Suppressor macrophage (primary cell): Measurements from ENCODE around the gene GPS2.
"Not testable (repeated sequence)": the region's sequence is repeated elsewhere in the genome, so short reads cannot be mapped to it uniquely, and the experiment has no call there.

ENCODE experiments used
- DNase-seq, 4 experiments: peaks; one replicate each; pipeline ENCODE4 v3.0.0-alpha.2; 2020 to 2022

The GPS2 gene

GRCh38 chr17:7336240-7337175 is 21.3 kb upstream of the GPS2 start, which contains the start of gene ACAP1:
Gene ACAP1, plus strand, starts transcription at chr17:7336529. Its CDS starts 206 bp downstream, at chr17:7336735.
- DNase-seq = peak in 3 of 4 experiments; percentile 22 to 71 (median 57)

DNA sequence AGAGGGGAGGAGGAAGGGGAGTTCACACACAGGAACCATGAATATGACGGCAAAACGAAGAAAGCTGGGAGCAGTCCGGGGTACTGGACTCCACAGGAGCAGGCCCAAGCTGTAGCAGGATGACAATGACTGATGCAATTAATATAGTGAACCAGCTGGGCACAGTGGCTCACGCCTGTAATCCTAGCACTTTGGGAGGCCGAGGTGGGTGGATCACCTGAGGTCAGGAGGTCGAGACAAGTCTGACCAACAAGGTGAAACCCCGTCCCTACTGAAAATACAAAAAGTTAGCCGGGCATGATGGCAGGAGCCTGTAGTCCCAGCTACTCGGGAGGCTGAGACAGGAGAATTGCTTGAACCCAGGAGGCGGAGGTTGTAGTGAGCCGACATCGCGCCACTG is 20.6 kb upstream of the GPS2 start:
- DNase-seq = not testable (repeated sequence)

- no peak for DNase-seq
Measured at GRCh38 chr17:7334938-7335538, 19.9 kb upstream of the GPS2 start.

DNA sequence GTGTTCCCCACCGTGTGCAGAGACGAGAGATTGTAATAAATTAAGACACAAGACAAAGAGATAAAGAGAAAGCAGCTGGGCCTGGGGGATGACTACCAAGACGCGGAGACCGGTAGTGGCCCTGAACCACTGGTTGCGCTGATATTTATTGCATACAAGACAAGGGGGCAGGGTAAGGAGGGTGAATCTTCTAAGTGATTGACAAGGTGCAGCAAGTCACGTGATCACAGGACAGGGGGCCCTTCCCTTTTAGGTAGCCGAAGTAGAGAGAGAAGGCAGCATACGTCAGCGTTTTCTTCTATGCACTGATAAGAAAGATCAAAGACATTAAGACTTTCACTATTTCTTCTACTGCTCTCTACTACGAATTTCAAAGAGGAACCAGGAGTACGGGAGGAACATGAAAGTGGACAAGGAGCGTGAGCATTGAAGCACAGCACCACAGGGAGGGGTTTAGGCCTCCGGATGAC is 17.5 kb upstream of the GPS2 start:
- not testable (repeated sequence) for DNase-seq

DNA sequence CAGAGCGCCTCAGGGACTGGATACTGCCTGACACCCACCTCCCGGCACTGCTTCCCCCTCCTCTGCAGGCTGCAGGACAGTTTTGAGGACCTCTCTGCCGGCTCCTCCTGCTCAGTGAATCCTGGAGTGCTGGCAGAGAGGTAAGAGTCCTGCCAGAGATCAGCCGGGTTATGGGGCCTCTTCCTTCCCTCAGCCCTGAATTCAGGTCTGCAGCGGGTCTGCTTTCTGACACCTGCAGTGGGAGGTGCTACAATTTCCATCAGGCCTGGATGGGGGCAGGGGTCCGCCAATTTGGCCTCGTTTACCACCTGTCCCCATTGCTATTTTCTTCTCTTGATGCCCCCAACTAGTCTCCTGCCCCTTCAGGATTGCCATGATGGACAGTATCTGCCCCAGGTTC is 17.0 kb upstream of the GPS2 start:
- DNase-seq = no peak

GRCh38 chr17:7330638-7331015 is 15.5 kb upstream of the GPS2 start:
- no peak for DNase-seq

DNA sequence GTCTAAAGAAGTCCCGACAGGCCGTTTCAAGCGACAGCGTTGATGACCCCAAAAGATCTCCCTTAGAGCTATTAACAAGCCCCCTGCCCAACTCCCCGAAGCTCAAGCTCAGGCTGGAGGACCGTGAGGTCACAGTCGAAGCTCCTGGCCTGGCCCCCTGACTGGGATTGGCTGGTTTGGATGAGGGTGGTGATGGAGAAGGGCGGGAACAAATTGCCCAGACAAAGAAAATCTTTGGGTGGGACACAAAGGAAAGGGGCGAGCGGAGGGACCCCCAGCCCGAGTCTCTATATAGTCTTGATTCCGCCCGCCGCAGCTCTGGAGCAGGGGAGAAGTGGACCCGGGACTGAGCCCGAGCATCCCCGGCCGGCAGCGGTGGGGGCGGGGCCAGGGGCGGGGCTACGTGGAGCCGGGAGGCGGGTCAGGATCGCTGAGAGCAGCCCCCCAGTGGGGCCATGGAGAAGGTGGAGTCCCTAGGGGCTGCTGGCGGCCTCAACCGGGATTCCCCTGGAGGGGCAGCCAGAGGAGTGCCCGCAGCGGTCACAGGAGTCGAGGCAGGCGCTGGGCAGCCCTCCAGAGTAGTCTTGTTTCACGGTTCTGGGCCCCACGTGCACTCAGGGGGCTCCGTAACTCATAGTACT is 15.0 kb upstream of the GPS2 start:
- DNase-seq = peak; percentile 65 to 85 (median 78)

DNA sequence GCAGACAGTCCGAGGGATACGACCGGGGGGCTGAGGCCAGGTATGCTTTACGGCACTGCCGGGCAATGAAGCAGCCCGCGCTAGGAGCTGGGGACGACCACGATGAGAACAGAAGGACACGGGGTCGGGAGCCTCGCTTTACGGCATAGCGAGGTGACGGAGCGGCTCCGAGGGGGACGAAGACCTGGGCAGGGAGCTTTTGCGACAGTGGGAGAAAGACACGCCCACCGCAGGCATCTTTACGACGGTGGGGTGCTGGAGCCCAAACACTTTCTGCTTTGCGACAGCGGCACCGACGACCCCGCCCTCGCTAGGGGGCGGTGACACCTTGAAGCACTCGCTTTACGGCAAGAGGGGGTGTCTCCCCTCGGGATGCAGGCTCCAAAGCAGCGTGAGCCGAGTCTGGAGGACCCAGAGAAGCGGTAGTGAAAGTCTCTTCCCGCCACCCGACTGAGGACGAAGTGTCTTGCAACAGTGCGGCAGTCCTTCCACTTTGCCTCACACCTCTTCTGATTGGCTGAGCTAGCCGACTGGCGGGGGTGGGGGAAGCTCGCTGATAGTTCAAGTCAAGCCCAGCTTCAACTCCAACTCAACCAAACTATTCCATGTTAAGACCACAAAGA is 14.3 kb upstream of the GPS2 start:
- peak; percentile 98 to 100 (median 100) for DNase-seq

GRCh38 chr17:7328840-7329373 is 13.7 kb upstream of the GPS2 start, which contains the start of gene NEURL4:
Gene NEURL4, minus strand, starts transcription at chr17:7329335. Its CDS starts 23 bp downstream, at chr17:7329312.
- DNase-seq = no peak

DNA sequence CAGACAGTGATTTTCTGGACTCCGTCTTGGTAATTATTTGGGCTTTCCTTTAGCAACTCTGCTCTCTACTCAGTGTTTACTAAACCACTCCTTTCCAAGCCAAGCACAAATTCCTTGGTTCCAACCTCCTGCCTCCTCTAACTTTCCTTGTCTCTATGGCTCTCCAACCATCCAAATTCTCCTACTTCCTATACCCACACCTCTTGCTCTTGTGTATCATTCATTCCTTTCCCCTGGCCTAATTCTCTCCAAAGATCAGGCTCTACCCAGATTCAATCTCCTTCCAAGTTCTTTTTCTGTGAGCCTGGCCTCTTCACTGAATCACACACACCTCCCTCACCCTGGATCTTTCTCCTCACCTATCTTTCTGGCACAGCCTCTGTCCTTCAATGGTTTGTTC is 12.8 kb upstream of the GPS2 start:
- DNase-seq = no peak

GRCh38 chr17:7327501-7327900 is 12.3 kb upstream of the GPS2 start:
- DNase-seq = no peak

DNA sequence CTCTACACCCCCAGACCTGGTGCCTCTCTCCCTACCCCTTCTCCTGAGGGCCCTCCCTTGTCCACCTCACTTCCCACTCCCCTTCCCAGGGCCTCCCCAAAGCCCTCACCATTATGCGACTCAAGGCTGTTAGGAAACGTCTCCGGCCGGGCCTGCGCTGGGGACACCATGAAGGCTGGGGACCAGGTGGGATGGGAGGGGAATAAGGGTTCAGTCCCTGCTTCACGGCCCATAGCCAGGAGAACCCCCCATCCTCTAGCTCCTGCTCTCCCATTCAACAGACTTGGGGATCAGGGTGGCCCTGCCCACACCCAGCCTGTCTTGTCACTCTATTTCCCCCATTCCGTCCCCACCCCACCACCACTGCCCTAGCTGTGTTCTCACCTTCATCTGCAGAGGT is 11.9 kb upstream of the GPS2 start:
- no peak for DNase-seq

DNA sequence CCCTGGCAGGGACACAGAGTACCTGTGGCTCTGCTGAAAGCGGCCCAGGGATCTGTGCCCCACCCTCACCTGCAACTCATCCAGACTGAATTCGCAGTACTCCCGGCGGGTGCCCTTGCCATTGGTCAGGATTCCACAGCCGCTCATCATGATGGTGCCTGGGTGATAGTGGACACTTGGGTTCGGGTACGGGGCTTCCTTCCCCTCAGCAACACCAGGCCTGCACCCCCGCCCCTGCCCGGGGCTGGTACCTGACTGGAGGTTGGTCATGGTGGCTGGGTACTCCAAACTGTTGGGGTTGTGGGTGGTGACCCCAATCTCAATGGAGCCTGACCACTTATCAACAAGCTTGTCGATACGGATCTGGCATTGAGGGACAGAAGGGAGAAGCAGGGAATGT is 11.0 kb upstream of the GPS2 start:
- DNase-seq = no peak

DNA sequence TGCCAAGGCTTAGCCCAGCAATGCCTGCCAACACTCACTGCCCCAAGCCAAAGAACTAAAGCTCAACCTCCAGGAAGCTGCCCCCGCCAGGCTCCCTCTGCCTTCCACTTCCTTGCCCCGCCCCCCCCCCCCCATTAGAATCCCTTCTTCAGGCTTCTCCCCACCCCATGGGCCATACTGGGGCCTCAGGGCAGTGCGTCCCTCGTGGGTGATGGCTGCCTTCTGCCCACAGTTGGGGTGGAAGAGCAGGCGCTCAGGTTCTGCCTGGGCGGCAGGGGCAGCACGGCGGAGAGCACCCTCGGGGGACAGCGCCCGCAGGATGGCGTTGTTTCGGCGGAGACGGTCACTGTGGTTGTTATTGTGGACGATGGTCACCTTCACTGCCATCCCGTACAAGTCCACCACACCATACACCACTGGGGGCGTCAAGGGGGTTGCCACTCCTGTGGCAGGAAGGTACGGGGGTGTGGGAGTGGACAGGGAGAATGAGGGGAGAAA is 9.9 kb upstream of the GPS2 start:
- DNase-seq = no peak

DNA sequence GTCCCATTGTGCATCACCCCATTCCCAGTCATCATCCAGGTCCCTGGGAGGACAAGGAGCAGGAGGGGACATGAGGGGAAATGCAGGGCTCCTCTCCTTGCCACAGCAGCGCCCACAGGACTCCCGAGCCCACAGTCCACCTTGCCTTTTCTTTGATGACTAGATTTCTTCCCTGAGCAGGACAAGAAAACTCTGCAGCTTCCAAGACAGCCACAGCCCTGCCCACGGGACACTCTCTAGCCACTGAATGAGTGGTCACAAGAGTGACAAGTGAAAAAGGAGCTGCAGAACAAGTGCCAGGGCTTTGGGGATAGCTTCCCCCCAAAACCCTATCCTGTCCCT is 9.2 kb upstream of the GPS2 start:
- no peak for DNase-seq

DNA sequence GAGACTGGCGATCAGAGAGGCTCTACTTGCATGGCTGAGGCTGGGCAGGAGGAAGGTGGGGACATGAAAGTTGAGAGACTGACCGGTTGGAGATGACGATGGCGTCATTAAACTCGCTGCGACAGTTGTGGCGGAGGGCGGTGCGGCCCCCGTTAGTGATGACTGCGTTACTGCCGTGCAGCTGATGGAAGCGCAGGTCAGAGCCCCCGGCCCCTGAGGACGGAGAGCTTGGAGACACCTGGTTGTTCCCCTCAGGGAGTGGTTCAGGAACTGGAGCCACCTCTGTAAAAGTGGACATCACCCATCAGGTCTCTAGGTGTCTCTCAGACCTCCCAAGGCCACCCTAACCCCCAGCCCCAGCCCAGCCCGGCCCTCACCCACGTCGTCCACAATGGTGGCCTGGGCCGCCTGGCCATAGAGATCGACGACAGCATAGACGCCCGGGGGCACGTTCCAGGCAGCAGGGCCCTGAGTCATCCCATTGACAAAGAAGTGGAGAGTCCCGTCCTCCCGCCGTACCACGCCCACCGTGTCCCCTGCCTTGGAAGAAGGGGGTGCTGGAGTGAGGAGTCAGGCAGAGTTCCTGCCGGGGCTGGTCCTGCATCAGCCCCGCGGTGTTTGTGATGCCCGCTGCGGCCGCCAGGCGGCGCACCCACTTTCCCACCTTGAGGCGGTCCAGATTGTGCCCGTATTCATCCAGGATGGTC is 8.7 kb upstream of the GPS2 start:
- DNase-seq = peak; percentile 43 to 76 (median 62)

DNA sequence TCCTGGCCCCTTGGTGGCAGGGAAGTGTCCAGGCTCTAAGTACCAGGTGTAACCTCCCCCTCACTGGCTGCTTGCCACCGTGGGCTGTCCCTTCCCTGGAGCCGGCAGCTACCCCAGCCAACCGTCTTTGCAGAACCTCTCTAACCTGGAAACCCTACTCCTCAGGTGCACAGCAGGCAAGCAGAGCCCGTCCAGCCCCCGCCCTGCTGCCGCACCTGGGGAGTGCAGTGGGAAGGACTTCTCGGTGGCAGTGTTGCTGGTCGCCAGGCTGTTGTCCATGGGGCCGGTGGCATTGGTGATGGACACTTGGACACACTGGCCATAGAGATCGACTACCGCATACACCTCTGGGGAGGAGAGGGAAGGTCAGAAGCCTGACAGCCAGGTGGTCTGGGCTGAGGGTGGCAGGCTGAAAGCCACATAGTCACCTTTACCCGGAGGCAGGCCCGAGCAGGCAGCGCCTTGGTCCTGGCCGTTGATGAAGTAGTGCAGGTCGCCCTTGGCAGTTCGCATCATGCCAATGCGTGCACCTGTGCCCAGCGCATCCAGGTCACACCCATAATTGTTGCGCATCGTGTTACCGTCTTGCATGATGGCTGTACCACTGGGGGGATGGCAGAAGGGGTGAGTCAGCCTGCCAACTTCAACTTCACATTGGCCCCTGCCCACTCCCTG is 7.5 kb upstream of the GPS2 start:
- no peak for DNase-seq

GRCh38 chr17:7321466-7321865 is 6.3 kb upstream of the GPS2 start:
- DNase-seq = no peak

DNA sequence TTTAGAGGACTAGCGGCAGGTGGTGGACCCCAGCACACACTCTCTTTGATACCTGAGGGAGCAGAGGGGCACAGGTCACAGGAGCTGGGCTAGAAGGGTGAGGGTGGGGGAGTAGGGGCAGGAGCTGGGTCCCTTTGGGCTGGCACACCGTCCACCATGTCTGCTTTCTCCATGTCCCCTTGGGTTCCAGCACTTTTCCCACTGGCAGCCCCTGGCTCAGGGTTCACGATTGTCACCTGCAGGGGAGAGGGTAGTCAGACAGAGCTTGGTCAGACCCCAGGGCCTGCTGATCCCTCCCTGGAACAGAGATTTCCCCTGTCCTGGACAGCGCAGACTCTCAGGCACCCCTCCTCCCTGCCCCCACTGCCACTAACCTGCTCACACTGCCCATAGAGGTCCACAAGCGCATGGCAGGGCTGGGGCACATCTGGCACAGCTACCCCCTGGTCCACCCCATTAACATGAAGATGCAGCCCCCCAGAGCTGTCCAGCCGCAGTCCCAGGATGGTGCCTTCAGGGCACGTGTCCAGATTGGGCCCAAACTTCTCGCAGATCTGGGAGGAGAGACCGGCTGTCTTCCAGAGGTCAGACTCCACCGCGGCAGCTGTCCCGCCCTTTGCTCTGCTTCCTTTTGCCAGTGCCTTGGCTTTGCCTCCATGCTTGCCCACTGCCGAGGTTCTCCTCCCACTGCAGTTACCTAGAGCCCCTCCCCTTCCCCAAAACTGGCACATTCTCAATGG is 3.1 kb upstream of the GPS2 start:
- no peak for DNase-seq

DNA sequence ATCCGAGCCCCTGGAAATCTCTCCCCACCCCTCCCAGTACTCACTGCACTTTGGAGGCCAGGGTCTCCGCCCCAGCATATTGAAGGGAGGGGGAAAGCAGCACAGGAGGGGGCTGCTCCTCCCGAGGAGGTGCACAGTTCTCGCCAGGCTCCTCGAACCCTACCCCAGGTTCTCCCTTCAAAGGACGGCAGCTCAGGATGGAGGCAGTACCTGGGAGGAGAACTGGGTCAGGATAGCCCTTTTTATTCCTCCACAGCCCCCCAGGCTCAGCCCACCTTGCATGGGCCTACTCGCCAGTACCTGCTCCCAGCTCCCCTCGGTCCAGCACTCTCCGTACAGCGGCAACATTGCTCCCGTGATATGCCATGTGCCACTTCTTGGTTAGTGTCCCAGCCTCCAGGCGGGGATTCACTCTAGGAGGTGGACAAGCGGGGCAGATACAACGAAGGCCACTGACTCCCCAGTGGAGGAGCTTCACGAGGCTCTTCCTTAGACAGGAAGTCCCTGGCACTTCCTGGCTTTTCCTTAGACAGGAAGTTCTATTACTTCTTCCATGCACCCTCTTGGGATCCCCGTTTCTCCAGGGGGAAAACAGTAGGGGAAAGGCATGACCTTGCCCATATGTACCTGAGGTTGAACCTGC is 2.1 kb upstream of the GPS2 start:
- DNase-seq = no peak
